ENCODE measurements around the gene CRK.

GRCh38 chr17:1467258-1467657 is 11.2 kb upstream of the CRK start:
- TF ChIP-seq CTCF (IDR thresholded peaks at IDR 0.05; ENCODE audit: low read length) (no peak), EZH2 (optimal IDR thresholded peaks at IDR 0.05; ENCODE audit: low read depth, low read length) (no peak)

Measured in MM.1S (cell line).